Activated CD8-positive, alpha-beta memory T cell treated with anti-CD3 and anti-CD28 coated beads, Interleukin-2, amount 50 U/mL, for 4 hours (primary cell): ENCODE results near the gene ABCC6.
"Not testable (repeated sequence)": the region's sequence is repeated elsewhere in the genome, so short reads cannot be mapped to it uniquely, and the experiment has no call there.

Source experiments
- DNase-seq: peaks from one replicate; pipeline ENCODE4 v3.0.0-alpha.2; 2020

The ABCC6 gene

DNA sequence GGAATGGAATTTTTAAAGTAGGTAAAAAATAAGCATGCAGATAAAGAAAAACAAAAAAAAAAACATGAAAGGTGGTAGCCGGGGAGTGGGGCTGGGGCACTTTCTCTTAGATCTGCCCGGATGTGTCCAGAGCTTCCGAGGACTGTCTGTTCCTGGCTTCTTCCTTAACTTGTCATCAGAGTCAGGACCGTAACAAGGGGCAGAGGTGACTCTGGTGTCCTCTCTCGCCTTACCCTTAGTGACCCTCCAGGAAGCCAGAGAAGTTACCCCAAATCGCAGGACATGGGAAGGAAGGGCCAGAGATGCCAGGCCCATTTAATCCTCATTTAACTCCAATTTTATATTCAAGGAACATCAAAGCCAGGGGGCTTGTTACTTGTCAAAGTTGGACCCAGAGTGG is 115.5 kb downstream of the ABCC6 start:
- no peak for DNase-seq

DNA sequence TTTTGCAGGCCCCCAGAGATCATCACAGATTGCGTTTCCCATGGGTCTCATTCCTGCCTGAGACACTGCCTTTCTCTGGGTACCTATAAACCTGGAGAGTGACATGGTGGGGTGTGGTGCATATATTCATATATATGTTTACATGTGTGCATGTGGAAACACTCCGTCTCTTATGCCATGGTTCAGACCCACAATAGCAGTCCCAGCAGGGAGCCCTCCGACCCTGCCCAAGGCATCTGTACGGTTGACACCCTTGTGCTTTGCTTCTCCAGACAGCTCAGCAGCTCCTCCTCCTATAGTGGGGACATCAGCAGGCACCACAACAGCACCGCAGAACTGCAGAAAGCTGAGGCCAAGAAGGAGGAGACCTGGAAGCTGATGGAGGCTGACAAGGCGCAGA is 116.8 kb downstream of the ABCC6 start:
- no peak for DNase-seq

DNA sequence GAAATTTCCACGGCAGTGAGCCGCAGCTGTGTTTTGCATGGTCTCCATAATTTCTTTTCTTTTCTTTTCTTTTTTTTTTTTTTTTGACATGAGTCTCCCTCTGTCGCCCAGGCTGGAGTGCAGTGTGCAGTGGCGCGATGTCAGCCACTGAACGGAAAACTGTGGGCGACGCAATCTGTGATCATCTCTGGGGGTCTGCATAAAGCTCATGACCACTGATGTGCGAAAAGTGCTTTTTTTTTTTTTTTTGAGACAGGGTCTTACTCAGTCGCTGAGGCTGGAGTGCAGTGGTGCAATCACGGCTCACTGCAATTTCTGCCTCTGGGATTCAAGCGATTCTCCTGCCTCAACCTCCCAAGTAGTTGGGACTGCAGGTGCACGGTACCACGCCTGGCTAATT is 117.6 kb downstream of the ABCC6 start:
- DNase-seq: no peak

DNA sequence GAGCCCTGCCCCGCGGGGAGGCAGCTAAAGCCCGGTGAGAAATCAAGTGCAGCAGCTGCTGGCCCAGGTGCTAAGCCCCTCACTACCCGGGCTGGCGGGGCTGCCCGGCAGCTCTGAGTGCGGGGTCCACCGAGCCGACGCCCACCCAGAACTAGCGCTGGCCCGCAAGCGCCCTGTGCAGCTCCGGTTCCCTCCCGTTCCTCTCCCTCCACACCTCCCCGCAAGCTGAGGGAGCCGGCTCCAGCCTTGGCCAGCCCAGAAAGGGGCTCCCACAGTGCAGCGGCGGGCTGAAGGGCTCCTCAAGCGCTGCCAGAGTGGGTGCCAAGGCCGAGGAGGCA is 118.5 kb downstream of the ABCC6 start:
- not testable (repeated sequence) for DNase-seq

DNA sequence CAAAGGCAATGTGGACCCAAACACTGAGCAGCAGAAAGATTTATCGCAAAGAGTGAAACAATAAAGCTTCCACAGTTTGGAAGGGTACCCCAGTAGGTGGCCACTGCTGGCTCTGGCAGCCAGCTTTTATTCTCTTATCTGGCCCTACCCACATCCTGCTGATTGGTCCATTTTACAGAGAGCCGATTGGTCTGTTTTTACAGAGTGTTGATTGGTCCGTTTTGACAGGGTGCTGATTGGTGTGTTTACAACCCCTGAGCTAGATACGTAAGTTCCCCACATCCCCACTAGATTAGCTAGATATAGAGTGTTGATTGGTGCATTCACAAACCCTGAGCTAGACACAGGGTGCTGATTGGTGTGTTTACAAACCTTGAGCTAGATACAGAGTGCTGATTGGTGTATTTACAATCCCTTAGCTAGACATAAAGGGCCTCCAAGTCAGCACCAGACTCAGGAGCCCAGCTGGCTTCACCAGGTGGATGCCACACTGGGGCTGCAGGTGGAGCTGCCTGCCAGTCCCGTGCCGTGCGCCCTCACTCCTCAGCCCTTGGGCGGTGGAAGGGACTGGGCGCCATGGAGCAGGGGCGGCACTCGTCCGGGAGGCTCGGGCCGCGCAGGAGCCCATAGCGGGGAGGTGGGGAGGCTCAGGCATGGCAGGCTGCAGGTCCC is 119.0 kb downstream of the ABCC6 start:
- not testable (repeated sequence) for DNase-seq

DNA sequence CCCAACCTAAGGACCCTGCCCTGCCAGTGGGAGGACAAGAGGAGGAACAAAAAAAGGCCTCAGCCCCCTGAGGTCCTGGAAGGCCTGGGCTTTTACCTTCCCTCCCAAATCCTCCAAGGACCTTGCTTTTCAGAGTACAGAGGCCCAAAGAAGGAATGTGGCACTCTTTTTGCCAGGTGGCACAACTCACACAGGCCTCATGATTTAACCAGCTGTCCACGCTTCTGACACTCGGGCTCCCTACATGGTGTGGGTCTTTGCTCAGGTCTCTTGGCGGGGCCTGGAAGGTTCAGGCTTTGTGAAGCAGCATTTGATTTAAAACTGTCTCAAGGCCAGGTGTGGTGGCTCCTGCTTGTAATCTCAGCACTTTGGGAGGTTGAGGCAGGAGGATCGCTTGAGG is 120.6 kb downstream of the ABCC6 start:
- DNase-seq: no peak

DNA sequence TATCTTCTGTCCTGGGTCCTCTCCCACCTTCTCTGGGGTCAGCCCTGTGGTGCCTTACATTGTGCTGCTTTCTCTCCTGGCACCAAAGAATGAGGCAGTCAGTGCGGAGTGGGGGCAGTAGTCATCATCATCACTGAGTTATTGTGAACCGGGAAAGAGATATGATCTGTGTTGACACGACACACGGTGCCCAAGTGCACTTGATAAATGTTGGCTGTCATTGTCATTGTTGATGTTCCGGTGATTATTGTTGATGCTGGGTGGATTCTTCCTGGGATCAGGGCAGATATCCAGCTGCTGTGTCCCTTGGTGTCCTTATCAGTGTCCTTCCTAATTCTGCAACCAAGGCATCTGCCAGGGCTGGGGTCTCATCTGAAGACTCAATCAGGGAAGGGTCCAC is 121.7 kb downstream of the ABCC6 start:
- DNase-seq: no peak

DNA sequence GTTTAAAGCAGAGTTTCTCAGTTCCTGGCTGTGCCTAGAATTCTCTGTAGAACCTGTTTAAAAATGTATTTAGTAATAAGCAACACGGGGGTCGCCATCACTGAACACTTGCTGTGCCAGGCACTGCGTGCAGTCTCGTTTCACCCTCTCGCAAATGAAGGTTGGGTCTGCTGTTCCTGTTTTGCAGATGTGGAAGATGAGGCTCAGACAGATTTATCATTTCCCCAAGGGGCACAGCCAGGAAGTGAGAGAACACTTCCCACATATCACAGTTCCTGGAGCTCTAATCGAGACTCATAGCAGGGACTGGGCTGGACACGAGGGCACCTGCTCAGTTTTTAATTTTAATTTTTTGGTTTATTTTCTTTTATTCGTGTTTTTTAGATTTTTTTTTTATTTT is 122.7 kb downstream of the ABCC6 start:
- no peak for DNase-seq

DNA sequence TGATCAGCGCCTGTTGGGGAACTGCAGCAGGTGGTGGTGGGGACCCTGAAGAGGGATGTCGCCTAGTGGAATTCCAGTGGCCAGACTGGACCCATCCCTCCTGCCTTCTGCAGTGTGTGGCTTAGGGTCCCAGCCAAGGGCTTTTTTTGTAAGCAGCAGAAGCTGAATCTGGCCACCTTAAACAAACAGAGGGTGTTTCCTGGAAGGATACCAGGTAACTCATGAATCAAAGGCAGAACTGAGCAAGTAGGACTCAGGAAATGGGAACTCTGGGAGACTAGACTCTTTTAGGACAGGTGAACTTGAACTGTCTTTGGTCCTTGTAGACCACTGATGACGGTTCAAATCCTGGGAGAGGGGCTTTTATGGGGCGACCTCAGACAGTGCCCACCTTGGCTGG is 124.0 kb downstream of the ABCC6 start:
- no peak for DNase-seq
